HFFc6 (cell line): Measurements from ENCODE around the gene CA6. TPM values are rescaled to one million over a fixed set of nuclear protein-coding genes. Genes with fewer than 3 reads are reported as not detected.

Experiments used
- DNase-seq: peaks from one replicate; pipeline ENCODE4 v3.0.0-alpha.2; 2018
- H3K27ac Mint-ChIP-seq: 2 replicates; pipeline ENCODE4 v1.8.0; 2020; ENCODE audit warnings: mild to moderate bottlenecking, mixed read lengths
- H3K27me3 Mint-ChIP-seq: 2 replicates; pipeline ENCODE4 v1.8.0; 2021; ENCODE audit warnings: mild to moderate bottlenecking, moderate library complexity, mixed read lengths; ENCODE audit not compliant: insufficient read depth
- H3K36me3 Mint-ChIP-seq: 2 replicates; pipeline ENCODE4 v1.8.0; 2021; ENCODE audit warnings: low read depth, mixed read lengths
- H3K4me1 Mint-ChIP-seq: 2 replicates; pipeline ENCODE4 v1.8.0; 2020; ENCODE audit warnings: low read depth, mixed read lengths
- H3K4me3 Mint-ChIP-seq: 2 replicates; pipeline ENCODE4 v1.8.0; 2020; ENCODE audit warnings: mild to moderate bottlenecking, moderate library complexity, mixed read lengths
- H3K9me3 Mint-ChIP-seq: 2 replicates; pipeline ENCODE4 v1.8.0; 2020; ENCODE audit warnings: mild to moderate bottlenecking, mixed read lengths
- total RNA-seq, 6 experiments: library from RNA; stranded (reverse); fragmentation: NEBNext Ultra II Directional; extraction: Animal tissue kit (Norgen Biotek cat#: 25700); gene quantifications; 2 replicates in 1 of 6; 3 replicates in 5 of 6; pipeline ENCODE4 v1.2.3, GENCODE V29; 2021
- TF ChIP-seq, protein P1 (sequence below): fragments of 200-600 bp; sonication (generic); IDR thresholded peaks from 2 replicates; pipeline ENCODE4 v1.5.0; 2021; ENCODE audit warnings: antibody characterized with exemption, mild to moderate bottlenecking

Gene CA6
- total RNA-seq, 6 experiments from 2014 or later = not detected

DNA sequence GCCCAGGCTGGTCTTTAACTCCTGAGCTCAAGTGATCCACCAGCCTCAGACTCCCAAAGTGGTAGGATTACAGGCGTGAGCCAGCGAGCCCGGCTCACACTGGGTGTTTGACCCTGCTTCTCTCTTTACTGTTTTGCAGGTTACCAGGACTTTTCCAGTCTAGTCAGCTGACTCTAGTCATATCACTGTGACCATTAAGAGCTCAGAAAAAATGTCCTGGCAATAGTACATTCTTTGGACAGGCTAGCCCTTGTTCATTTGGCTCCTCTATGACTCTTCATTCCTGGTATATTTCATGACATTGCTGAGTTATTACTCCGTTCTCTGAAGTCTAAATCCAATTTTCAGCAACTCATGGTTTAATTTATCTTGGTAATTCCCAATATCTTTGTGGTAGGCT lies 8.0 kb upstream of the CA6 start:
- Mint-ChIP-seq H3K27me3 (peaks cover 11% of the 10 kb centered on the region), H3K9me3 (no peaks in the 10 kb centered on the region; the same call in 1 of the 2 replicates), H3K4me3 (no peak overlapping the region), H3K27ac (no peak overlapping the region), H3K4me1 (peaks cover 24% of the 10 kb centered on the region; the same call in 1 of the 2 replicates), H3K36me3 (peaks cover 8% of the 10 kb centered on the region)
- no peak for DNase-seq
- TF ChIP-seq, protein P1, sequence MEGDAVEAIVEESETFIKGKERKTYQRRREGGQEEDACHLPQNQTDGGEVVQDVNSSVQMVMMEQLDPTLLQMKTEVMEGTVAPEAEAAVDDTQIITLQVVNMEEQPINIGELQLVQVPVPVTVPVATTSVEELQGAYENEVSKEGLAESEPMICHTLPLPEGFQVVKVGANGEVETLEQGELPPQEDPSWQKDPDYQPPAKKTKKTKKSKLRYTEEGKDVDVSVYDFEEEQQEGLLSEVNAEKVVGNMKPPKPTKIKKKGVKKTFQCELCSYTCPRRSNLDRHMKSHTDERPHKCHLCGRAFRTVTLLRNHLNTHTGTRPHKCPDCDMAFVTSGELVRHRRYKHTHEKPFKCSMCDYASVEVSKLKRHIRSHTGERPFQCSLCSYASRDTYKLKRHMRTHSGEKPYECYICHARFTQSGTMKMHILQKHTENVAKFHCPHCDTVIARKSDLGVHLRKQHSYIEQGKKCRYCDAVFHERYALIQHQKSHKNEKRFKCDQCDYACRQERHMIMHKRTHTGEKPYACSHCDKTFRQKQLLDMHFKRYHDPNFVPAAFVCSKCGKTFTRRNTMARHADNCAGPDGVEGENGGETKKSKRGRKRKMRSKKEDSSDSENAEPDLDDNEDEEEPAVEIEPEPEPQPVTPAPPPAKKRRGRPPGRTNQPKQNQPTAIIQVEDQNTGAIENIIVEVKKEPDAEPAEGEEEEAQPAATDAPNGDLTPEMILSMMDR = no peak

DNA sequence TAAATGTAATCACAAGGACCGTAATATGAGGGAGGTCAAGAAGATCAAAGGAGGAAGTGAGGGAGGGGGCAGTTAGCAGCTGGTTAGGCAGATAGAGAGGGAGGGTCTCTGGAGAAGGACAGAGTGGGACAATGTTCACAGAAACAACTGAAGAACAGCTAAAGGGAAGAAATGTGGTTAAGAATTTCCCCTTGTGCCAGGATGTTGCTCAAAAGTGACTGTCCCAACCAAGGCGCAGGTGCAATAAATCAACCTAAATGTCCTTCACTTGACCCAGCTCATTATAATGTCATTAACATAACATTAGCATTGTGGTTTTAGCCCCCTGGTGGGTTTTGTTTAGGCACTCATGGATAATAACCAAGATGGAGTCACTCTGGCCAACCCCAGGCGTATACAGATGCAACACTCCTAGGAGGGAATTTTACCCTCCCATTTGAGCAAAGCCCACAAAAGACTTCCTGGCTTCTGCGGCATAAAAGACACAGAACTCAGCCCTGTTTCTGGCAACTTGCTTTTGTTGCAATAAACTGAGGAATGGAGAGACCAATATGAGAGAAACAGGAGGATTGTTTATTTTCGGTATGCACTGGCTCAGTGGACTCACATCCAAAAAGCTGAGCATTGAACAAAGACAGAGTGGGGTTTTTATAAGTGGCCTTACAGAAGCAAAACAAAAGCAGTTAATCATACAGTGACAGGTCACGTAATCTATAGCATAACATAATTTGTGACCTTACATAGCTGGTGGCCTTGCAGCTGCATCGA lies 7.3 kb upstream of the CA6 start:
- H3K36me3 Mint-ChIP-seq = peaks cover 8% of the 10 kb centered on the region
- no peak overlapping the region for H3K27ac Mint-ChIP-seq
- DNase-seq = no peak
- peaks cover 24% of the 10 kb centered on the region; the same call in 1 of the 2 replicates for H3K4me1 Mint-ChIP-seq
- H3K4me3 Mint-ChIP-seq = no peak overlapping the region
- H3K9me3 Mint-ChIP-seq = no peaks in the 10 kb centered on the region; the same call in 1 of the 2 replicates
- TF ChIP-seq, protein P1 = no peak
- H3K27me3 Mint-ChIP-seq = peaks cover 5% of the 10 kb centered on the region

DNA sequence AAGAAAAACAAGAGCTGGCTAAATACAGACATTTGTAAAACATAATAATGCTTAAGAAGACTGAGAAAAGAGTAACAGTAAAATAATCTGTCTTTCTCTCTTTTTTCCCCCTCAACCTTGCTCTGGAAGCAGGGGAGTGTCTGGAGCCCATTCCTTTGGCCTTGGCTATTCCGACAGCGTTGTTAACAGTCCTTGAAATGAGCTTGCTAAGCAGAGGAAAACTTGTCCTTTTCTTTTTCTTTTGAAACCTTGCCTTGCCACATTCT lies 6.7 kb upstream of the CA6 start:
- H3K27ac Mint-ChIP-seq = no peak overlapping the region
- no peaks in the 10 kb centered on the region; the same call in 1 of the 2 replicates for H3K9me3 Mint-ChIP-seq
- H3K36me3 Mint-ChIP-seq = peaks cover 8% of the 10 kb centered on the region
- H3K27me3 Mint-ChIP-seq = peaks cover 5% of the 10 kb centered on the region
- TF ChIP-seq, protein P1 = no peak
- H3K4me3 Mint-ChIP-seq = no peak overlapping the region
- DNase-seq = no peak
- H3K4me1 Mint-ChIP-seq = peaks cover 24% of the 10 kb centered on the region; the same call in 1 of the 2 replicates

DNA sequence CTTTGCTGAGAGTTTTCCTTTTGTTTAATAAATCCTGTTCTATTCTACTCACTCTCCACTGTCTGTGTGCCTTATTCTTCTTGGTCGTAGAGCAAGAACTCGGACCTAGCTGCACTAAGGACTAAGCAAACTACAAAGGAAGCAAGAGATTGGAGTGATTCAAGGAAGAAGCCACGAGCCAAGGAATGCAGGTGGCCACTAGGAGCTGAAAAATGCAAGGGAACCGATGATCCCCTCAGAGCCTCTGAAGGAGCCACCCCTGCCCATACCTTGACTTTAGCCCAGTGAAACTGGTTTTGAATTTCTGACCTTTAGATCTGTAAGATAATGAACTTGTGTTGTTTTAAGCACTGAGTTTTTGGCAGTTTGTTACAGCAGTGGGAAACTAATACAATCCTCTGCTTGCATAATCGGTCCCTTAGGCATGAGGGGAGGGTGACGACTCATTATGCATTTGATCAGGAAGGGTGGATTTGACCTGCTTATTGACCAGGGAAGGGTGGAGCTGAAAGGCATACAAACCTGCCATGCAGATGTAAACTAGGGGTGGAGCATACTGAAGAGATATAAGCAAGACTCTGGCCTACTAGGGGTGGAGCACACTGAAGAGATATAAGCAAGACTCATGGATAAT lies 6.2 kb upstream of the CA6 start:
- DNase-seq = no peak
- Mint-ChIP-seq H3K4me1 (peaks cover 24% of the 10 kb centered on the region; the same call in 1 of the 2 replicates), H3K27ac (no peak overlapping the region), H3K27me3 (peaks cover 5% of the 10 kb centered on the region), H3K36me3 (peaks cover 8% of the 10 kb centered on the region), H3K4me3 (no peak overlapping the region), H3K9me3 (no peaks in the 10 kb centered on the region; the same call in 1 of the 2 replicates)
- TF ChIP-seq, protein P1 = no peak

DNA sequence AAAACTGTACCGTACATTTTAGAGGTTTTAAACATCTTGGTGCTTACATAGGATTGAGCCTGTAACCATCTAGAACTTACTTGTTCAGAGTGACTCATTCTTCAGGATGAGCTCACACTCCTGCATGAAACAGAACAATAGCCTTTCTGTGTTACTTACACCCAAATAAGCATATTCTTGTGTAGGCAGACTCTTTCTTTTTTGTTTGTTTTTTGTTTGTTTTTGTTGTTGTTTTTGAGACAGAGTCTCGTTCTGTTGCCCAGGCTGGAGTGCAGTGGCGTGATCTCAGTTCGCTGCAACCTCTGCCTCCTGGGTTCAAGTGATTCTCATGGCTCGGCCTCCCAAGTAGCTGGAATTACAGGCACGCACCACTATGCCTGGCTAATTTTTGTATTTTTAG lies 3.8 kb upstream of the CA6 start:
- Mint-ChIP-seq H3K27me3 (peaks cover 5% of the 10 kb centered on the region), H3K36me3 (peaks cover 8% of the 10 kb centered on the region), H3K9me3 (no peaks in the 10 kb centered on the region; the same call in 1 of the 2 replicates), H3K4me3 (no peak overlapping the region), H3K4me1 (peaks cover 24% of the 10 kb centered on the region; the same call in 1 of the 2 replicates), H3K27ac (no peak overlapping the region)
- TF ChIP-seq, protein P1 = no peak
- DNase-seq = peak; percentile 63
